Adrenal gland (tissue), 5 donors: ENCODE results near the gene DHX38.

Experiments
- CTCF ChIP-seq, 6 experiments: fragments of 450-650 bp in 4 of 6; fragments of 200-600 bp in 2 of 6; sonication (generic) in 1 of 6; IDR thresholded peaks; 1 replicate in 5 of 6; 2 replicates in 1 of 6; pipeline versions ENCODE4 v1.5.1 to v1.8.0; 2016 to 2021; ENCODE audit warnings: antibody characterized with exemption in 6 of 6, mild to moderate bottlenecking in 2 of 6, moderate library complexity in 1 of 6
- POLR2A ChIP-seq, 2 donors: fragments of 450-650 bp; IDR thresholded peaks; one replicate each; pipeline ENCODE4 v1.6.1; 2017; ENCODE audit warnings: antibody characterized with exemption in 2 of 2, mild to moderate bottlenecking in 2 of 2, moderate library complexity in 1 of 2
- donor health status: DM: no; HTN: no; CAD: no.

GRCh38 chr16:72124761-72125634 lies 31.4 kb downstream of the DHX38 start:
- TF ChIP-seq CTCF (IDR thresholded peaks at IDR 0.05) (peak; percentile 66 to 83 (median 76)), POLR2A (IDR thresholded peaks at IDR 0.05) (no peak)
